GM20000 (cell line): ENCODE measurements around the gene CCDC50.

Source experiments
- DNase-seq: peaks from one replicate; pipeline ENCODE4 v3.0.0; 2012; ENCODE audit warnings: low spot score
- CTCF ChIP-seq: IDR thresholded peaks from 2 replicates; pipeline ENCODE4 v1.5.1; 2012; ENCODE audit warnings: mild to moderate bottlenecking, control low read depth; ENCODE audit errors: extremely low read depth, missing control alignments

CCDC50 gene

GRCh38 chr3:191328962-191329653 lies at the start of gene CCDC50:
Gene CCDC50 (plus strand): TSS chr3:191329394. CDS start chr3:191329675, 281 bp downstream.
- peak; percentile 90 for DNase-seq

GRCh38 chr3:191280111-191280510 lies 49.1 kb upstream of the CCDC50 start:
- TF ChIP-seq CTCF, result no peak
- DNase-seq, result no peak

More at GRCh38 chr3:191328962-191329653, at the start of gene CCDC50:
- TF ChIP-seq CTCF, result no peak

DNA sequence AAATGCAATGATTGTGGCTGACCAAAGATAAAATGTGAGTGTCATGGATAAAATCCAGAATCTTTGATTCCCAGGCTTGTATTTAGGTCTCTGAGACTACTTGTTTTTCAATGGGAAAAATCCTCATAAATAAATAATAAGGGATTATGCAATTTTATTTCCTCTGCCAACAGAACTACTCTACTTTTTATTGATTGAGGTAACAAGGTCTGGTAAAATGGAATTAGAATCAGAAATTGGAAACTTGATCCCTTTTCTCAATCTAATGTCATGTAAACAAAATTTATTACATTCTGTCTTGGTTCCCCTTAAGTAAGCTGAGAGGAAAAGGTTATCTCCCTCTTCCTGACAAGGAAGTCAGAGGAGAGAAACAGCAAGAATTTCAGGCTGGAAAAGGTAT lies 48.3 kb upstream of the CCDC50 start:
- TF ChIP-seq CTCF, result no peak

GRCh38 chr3:191282251-191283185 lies 46.7 kb upstream of the CCDC50 start:
- no peak for DNase-seq
- TF ChIP-seq CTCF, result no peak

More for the DNA sequence above, 48.3 kb upstream of the CCDC50 start:
- no peak for DNase-seq

GRCh38 chr3:191283400-191283799 lies 45.8 kb upstream of the CCDC50 start:
- TF ChIP-seq CTCF, result no peak
- DNase-seq, result no peak

GRCh38 chr3:191290311-191291025 lies 38.7 kb upstream of the CCDC50 start:
- DNase-seq, result no peak
- no peak for TF ChIP-seq CTCF
